ENCODE data around the gene CADPS2. TPM values are rescaled to one million over a fixed set of nuclear protein-coding genes. Genes with fewer than 3 reads are reported as not detected.

CADPS2 gene
- total RNA-seq: 70.1 and 82.9 TPM in 2 replicates

GRCh38 chr7:122886357-122887081 lies at the start of gene CADPS2:
Gene CADPS2, minus strand, starts transcription at chr7:122886460. Its CDS starts 123 bp downstream, at chr7:122886337.

DNA sequence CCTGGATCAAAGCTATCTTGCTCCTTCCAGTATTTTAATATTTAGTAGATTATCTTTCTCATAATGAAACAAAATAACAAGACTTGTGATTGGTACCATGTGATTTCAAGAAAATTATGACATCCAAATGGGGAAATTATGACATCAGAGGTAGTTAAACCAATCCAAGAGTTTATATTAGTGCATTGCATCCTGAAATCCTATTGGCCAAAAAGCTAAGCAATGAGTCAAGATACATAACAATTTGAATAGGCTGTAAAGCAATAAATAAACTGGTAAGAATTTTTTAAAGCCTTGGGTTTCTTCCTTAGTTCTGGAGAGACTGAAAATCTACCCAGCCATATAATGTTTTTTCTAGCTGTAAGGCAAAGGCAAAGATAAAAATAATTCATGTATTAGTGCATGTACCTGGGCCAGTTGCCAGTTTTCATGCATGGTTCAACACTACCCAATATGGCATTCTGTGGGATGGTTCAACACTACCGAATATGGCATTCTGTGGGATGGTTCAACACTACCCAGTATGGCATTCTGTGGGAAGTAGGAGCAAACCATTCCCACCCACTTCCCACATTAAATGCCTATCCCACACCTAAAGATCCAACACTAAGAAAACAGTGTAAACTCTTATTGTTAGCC lies 183.3 kb downstream of the CADPS2 start, which contains the start of gene RNF148:
TSS of gene RNF148 (minus strand) at position 51 of the 639 bp plus-strand sequence. CDS start 172 bp downstream, outside the sequence.

DNA sequence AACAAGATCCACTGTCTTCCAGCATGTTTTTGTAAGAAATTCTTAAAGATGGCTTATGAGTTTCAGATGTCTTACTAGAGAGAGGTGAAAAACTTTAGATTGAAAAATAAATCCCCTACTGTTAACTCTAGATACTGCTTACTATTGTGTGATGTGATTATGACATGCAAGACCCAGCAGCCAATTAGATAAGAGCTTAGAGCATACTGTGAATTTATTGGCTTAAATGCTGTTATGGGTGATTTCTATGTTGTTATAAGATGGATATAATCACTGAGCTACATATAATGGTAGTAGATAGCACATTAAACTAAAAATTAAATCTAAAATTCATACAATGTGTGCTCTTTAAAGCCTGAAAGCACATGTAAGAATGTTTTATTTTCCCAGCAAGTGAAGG lies 187.2 kb downstream of the CADPS2 start, which contains the start of gene RNF133:
TSS of gene RNF133 (minus strand) at position 101 of the 400 bp plus-strand sequence. CDS start 199 bp downstream, outside the sequence.

GRCh38 chr7:122304319-122304975 lies 581.8 kb downstream of the CADPS2 start, which contains the start of gene FEZF1:
Gene FEZF1, minus strand, starts transcription at chr7:122304750. Its CDS starts 313 bp downstream, at chr7:122304437.

Other genes starting within 250 kb of the CADPS2 start
- gene RNF133, start 187.3 kb downstream of the CADPS2 start, total RNA-seq: 0.60 and 0.76 TPM in 2 replicates
- 0.98 and 1.3 TPM in 2 replicates for gene RNF148, start 183.5 kb downstream of the CADPS2 start, total RNA-seq
- not detected in 2 replicates for gene TAS2R16, start 109.2 kb upstream of the CADPS2 start, total RNA-seq

Measured in dermis lymphatic vessel endothelial cell (primary cell).